Left renal pelvis (tissue), 4 donors: Measurements from ENCODE around the gene HEBP1. TPM values are rescaled to one million over a fixed set of nuclear protein-coding genes. Genes with fewer than 3 reads are reported as not detected.
A peak's percentile ranks its signal among the peaks of the same experiment; 100 is the strongest.

Experiments
- DNase-seq, 4 donors: peaks; one replicate each; pipeline ENCODE4 v3.0.0-alpha.2; 2013; ENCODE audit warnings: low read depth in 4 of 4, low spot score in 3 of 4
- polyA plus RNA-seq, 4 donors: library from polyadenylated mRNA; unstranded; fragments of 120-200 nt; gene quantifications; one replicate each; pipeline ENCODE4 v1.2.1, GENCODE V29; 2013; ENCODE audit not compliant: insufficient read length in 4 of 4

Gene HEBP1
- polyA plus RNA-seq, 4 donors, result 71.2 to 74.1 (median 72.9) TPM

DNA sequence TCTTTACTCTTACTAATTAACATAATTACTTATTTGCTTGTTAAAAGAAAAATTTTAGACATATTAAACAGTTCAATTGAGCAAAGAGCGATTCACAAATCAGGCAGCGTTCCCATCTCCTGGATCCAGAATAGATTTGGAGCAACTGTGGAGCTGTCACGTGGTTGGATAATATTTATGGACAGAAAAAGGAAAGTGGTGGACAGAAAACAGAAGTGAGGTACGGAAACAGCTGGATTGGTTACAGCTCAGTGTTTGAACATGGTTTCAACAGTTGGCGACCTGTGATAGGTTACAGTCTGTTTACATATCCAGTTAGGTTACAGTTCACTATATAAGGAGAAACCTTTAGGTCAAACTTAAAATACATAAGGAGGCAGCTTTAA, 24.5 kb upstream of the HEBP1 start:
- no peak for DNase-seq

DNA sequence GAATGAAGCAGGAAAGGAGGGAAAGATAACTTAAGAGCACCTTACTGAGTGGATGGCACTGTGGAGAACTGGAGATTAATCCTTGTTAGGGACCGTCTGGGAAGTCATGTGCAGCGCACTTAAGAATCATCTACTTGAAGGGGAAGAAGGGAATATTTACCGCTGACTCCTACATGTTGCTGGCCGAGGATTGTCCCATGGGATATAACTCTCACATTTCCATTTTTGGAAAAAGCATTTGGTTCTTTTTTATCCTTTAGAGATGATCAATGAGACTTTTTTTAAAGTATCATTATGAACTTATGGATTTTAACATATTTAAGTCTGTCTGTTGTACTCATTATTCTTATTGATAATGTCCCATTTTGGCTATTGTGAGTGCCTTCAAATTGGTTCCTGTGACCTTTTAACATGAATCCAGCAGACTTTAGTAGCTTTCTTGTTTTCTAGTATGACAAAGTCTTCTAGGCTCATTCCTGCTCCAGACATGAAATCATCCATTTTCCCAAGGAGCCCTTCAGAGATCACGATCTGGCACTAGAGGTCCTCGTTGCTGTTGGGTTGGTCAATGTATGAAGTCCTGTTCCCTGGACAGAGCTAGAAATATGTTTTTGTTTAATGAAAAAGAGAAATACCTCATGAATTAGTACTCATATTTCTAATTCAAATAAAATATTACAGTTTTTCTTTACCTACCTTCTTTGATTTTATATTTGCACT, 23.9 kb upstream of the HEBP1 start:
- no peak for DNase-seq

DNA sequence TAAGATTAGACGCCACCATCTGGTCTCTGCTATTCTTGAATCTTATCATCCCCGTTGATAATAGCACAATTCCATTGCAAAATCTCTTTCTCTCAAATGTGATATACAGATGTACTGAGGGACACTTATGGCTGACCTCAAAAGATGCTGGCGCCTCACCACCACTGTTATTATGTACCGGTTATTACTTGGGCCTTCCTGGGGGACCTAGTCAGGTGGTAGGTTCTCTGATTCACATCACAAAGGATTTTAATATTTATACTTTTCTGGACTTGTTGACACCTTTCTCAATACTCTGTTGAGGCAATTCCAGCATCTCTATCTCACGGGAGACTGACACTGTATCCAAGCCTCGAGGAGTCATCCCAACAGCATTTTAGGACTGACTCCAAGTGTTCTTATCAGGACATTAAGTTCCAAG, 22.8 kb upstream of the HEBP1 start:
- DNase-seq, result no peak

DNA sequence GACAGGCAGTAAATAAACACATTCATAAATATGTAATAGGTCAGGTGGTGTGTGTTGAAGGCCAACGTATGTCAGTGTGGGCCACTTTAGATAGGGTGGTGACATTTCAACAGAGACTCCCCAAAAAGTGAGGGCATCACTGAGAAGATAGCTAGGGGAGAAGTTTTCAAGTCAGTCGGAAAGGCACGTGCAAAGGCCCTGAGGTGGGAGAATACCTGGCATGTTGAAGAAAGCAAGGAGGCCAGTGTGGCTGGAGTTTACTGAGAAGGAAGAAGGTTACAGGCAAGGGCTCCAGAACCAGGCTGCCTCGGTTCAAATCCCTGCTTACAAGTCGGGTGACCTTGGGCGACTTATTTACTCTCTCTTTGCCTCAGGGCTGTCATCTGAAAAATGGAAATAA, 11.0 kb upstream of the HEBP1 start:
- DNase-seq, result no peak

DNA sequence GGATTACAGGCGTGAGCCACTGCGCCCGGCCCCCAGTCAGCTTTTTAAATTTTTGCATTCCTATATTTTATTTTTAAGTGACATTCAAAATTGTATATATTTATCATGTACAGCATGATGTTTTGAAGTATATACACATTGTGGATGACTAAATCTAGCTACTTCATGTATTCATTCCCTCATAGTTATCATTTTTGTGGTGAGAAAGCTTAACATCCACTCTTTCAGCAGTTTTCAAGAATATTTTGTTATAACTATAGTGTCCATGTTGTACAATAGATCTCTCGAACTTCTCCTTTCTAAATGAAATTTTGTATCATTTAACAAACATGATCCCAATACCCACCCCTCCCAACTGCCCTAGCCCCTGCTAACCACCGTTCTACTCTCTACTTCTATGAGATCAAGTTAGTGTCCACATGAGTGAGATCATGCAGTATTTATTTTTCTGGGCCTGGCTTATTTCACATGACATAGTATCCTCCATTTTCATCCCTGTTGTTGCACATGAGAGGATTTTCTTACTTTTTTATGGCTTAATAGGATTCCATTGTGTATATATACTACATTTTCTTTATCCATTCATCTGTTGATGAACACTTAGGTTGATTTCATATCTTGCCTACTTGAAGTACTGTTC, 8.8 kb upstream of the HEBP1 start:
- no peak for DNase-seq

DNA sequence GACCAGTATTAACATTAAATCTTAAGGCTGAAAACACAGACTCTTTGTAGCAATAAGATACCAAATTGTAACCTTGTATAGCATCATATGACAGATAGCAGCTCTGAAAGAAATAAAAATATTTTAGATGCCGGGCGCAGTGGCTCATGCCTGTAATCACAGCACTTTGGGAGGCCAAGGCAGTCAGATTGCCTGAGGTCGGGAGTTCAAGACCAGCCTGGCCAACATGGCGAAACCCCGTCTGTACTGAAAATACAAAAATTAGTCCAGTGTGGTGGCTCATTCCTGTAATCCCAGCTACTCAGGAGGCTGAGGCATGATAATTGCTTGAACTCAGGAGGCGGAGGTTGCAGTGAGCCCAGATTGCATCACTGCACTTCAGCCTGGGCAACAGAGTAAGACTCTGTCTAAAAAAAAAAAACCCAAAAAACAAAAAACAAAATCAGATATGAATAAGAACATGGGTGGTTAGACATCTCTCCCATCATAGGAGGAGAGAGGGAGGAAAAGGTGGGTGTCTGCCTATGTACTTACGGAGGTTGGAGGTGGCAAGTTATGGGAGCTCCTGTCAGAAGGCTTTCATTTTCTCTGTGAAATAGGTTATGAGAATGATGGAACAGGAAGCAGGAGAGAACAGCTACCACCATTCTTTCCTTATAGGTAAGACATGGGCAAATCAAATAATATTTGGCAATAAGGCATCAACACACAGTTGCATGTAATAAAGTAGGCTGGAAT, 7.6 kb upstream of the HEBP1 start:
- DNase-seq, result no peak

DNA sequence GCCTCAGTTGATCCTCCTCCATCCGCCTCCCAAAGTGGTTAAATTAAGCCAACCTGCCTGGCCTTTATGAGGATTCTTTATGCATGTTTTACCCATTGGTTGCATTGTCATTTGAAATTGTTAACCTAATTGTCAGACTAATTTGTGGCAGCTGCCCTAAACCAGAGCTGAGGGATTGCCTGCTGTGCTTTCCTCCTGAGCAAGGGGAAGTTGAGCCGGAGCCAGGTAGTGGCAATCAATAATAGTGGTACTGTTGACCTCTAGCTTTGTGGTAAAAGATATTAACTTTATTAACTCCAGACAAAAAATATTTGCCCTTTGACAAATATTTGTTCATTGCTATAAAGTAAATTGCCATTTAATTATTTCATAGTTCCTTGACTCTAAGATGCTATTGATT, 5.6 kb upstream of the HEBP1 start:
- no peak for DNase-seq

DNA sequence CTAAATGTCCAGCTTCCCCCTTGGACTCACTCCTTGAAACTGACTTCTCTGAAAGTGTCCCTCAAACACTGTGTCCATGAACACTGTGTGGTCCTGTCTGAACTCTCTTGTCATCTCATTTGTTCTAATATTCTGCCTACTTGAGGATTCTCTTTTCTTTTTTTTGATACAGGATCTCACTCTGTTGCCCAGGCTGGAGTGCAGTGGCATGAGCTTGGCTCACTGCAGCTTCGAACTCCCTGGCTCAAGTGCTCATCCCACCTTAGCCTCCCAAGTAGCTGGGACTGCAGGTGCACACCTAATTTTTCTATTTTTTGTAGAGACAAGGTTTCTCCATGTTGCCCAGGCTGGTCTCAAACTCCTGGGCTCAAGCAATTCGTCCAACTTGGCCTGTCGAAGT, 4.9 kb upstream of the HEBP1 start:
- DNase-seq, result no peak

DNA sequence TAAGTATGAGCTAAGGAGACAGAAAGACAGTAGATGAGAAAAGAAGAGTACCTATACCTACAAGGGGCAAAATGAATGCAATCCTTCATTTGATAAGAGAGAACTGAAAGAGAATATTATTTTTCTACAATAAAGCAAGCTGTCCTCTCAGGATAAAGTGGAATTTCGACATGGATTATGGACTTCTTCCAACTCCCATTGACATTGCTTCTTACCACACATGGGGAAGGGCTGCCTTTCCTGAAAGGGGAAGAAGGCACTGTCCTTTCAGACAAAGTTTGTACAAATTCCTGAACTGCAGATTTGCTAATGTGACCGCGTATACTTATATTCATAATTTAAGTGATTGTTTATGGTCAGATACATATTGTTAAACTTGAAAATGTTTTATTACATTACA, 4.3 kb upstream of the HEBP1 start:
- DNase-seq, result no peak

DNA sequence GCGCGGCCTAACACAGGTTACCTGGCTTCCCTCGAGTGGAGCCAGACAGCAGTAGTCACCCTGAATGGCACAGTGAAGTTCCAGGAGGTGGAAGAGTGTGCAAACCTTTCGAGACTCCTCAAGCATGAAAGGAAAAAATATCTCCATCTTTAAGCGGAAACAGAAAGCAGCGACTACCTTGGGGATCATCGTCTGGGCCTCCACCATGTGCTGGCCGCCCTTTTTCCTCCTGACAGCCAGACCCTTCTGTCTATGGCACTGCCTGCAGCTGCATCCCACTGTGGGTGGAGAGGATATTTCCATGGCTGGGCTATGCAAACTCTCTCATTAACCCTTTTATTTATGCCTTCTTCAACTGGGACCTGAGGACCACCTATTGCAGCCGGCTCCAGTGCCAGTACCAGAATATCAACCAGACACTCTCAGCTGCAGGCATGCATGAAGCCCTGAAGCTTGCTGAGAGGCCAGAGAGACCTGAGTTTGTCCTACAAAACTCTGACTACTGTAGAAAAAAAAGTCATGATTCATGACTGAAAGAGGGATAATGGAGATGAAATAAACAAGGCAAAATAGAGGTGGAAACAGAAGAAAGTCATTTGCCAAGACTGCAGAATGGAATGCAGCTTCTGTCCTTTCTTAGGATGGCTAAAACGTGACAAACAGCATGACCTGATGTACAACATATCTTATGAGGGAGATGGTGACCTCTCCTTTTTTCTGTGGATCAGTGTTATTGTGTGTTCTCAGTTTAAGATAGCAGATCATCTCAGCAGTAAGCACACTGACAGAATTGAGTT, 2.4 kb upstream of the HEBP1 start:
- DNase-seq, result no peak

DNA sequence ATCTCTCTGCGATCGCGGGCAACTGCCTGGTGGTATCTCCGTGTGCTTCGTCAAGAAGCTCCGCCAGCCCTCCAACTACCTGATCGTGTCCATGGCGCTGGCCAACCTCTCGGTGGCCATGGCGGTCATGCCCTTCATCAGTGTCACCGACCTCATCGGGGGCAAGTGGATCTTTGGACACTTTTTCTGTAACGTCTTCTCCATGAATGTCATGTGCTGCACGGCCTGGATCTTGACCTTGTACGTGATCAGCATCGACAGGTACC, 1.6 kb upstream of the HEBP1 start:
- no peak for DNase-seq

DNA sequence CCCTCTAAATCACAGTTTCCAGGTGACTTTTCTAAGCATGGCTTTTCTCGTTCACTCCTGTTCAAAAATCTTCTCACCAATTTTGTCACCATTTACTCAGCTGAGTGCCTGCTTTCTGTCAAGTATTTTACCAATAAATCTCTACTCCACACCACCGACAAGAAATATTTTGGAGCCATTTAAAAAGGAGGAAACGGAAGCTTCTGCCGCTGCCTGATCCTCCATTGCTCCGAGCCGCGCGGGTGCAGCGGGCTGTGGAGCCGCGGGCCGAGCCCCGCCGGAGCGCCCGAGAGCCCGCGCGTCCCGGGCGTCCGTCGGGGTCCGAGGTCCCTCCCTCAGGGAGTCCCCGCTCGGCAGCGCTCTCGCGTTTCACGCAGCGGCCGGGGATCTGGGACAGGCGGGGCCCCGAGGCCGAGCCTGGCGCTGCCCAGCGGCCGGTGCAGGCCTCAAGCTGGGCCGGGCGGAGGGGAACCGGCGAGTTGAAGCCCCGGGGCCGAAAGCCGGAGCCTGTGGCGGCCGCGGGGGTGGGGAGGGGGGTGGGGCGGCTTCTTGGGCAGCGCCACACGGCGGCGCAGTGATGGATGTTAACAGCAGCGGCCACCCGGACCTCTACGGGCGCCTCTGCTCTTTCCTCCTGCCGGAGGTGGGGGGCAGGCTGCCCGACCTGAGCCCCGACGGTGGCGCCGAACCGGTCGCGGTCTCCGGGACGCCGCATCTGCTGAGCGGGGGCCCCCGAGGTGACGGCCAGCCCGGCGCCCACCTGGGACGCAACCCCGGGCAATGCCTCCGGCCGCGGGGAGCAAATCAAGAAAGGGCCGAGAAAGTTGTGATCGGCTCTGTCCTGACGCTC, 1.1 kb upstream of the HEBP1 start:
- peak in 2 of 4 donors; percentile 29 to 48 for DNase-seq

DNA sequence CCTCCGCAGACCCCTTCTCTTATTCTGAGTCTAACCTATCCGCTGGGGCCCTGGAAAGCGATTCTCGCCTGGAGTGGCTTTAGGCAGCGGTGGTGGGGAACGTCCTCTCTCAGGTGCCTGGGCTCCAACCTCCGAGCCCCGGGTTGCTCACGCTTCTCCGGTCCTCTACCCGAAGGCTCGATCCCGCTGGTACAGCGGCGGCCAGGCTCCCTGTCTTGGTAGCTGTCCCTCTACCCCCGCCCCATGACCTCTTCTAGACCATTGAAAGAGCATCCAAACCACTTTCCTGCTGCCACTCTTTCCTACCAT, 505 bp upstream of the HEBP1 start:
- peak in 1 of 4 donors; percentile 60 for DNase-seq

DNA sequence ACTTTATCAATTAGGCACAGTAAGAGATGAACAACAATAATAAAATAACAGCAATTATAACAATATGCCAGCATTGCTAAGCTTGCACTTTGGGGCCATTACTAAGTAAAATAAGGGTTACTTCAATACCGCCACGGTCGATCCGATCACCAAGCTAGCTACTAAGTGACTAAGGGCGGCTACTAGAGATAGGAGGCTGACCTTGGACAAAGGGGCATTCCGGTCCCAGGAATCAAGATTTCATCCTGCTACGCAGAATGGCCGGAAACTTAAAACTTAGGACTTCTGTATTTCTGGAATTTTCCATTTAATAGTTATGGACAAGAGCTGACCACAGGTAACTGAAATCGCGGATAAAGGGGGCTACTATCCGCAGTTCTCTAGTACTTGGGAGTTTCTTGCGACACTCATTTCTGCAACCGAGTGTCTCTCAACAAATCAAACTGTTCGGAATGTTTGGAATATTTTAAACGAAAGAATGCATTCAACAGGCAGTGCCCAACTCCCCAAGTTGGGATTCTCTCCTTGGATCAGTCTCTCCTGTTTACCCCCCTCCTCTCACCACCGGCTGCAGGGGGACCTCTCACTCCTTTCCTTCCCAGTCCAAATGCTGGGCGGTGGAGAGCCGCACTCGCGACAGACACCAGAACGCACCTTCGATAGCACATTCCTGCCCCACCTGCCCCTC, 650 bp downstream of the HEBP1 start:
- DNase-seq, result peak in 1 of 4 donors; percentile 31

DNA sequence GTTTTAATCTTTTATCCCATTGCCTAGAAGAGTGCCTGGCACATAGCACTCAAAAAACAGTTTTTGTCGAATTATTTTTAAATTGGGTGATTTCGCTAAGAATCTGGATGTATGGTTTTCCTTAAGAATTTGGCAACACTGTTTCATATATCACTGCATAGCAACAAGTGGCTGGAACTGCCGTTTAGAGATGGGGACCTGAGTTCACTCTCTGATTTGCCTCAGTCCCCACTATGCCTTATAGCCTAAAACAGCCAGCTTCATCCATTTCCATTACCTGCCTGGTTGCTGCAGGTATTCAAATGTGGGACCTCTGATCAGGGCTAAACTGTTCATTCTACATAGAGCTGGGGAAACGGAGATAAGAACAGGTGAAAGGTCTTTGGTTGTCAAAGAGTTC, 1.8 kb downstream of the HEBP1 start:
- no peak for DNase-seq

DNA sequence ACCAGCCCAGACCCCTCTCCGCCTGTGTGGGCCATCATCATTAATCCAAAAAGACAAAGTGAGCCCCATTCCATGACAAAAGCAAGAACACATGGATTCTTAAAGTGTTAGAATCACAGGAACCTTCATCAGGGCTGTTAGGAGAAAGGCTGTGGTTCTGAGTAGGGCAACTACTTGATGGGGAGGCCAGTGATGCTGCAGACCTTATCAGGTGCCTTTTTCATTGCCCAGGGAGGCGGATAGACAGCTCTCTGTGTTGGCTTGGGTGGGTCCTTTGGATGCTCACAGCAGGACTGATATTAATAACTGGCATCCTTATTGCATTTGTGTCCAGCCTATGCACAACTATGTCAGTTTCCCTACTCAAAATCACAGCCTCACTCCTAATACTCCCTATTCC, 2.3 kb downstream of the HEBP1 start:
- no peak for DNase-seq

DNA sequence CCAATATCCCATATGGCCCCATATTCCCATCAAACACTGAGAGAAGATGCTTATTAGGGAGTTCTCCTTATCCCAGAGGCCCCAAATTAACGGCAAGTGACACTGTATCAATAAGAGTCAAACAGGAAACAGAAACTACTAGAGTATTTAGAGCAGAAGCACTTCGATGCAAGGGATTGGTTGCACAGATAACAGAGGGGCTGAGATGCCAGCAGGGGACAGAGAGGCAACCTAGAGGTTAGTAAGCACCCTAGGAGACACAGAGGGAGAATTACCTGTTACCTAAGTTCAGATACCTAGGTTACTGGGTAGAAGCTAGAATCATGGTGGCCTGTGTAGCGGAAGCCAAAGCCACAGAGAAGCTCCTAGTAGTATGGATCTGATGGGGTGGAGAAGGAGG, 2.9 kb downstream of the HEBP1 start:
- DNase-seq, result no peak

DNA sequence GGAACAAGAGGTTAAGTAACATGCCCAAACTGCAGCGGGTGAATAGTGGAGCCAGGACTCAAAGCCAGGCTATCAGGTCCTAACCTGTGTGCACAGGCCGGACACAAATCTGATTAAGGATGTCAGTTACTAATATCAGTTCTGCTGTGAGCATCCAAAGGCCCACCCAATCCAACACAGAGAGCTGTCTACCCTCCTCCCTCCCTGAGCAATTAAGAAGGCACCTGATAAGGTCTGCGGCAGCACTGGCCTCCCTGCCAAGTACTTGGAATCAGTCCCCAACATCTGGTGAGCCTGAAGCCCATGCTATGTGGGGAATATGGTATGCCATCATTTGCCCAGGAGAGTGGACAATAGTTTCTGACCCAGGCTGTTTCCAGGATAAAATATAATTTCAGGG, 3.9 kb downstream of the HEBP1 start:
- DNase-seq, result no peak

DNA sequence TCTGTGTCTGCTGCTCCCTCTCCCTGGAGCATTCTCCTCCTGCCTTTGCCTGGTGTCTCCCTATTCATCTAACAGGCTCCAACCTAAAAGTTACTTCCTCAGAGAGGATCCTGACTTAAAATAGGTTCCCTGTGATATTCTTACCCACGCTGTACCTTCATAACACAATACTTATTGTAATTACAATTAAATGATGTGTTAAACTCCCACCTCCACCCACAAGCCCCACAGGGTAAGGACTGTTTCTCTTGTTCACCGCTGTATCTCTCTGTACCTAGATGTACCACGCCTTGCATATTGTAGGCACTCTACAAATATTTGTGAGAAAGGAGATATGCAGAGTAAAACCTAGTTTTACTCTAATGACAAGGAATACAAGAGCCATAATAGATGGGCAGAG, 5.0 kb downstream of the HEBP1 start:
- DNase-seq, result no peak

DNA sequence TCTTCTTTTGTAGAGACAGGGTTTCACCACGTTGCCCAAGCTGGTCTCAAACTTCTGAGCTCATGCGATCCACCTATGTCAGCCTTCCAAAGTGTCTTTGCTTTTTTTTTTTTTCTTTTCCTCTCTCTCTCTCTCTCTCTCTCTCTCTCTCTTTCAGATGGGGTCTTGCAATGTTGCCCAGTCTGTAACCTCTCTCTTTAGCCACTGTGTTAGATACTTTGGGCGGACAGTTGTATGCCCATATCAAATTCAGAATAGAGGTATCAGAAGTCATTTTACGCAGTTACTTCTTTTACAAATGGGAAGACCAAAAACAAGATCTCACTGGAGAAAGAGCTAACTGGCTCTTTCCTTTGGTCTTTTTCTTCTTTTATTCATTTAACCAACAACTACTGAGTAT, 6.7 kb downstream of the HEBP1 start:
- no peak for DNase-seq
